ENCODE results near the gene ZFHX3. TPM values are rescaled to one million over a fixed set of nuclear protein-coding genes. Genes with fewer than 3 reads are reported as not detected.

Gene ZFHX3
- polyA plus RNA-seq, 1 donor (not counting 4 experiments of a cell fraction or from before 2014, with no cell fraction given) = 1.2 TPM

DNA sequence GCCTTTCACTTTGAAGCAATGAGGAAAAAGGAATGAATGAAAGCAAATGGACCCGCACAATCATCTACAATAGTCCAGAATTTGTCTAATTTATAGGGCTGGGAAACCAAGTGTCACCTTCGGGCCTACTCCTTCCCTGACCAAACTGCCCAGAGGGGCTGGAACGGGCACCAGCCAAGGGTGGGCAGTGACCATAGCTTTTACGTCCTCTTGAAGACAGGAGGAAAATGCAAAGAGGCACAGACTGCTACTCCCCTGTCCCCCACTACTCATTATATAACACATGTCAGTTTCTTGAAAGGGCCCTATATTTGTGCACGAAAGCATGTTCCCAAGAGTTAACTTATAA, 122.3 kb downstream of the ZFHX3 start:
- no peaks in the 10 kb centered on the region for H3K9me3 ChIP-seq (ENCODE audit: control insufficient read depth, low read depth, low read length)
- H4K20me1 ChIP-seq (ENCODE audit: control insufficient read depth, extremely low read depth, insufficient read depth, low read length) = peaks cover 20% of the 10 kb centered on the region
- H3K27ac ChIP-seq (ENCODE audit: control insufficient read depth, insufficient read depth, low read length) = no peak overlapping the region
- H3K27me3 ChIP-seq (ENCODE audit: control insufficient read depth, extremely low read depth, insufficient read depth, low read length) = peaks cover 25% of the 10 kb centered on the region
- DNase-seq (ENCODE audit: low read depth, low spot score) (no peak), FAIRE-seq (no peak)
- H3K9ac ChIP-seq (ENCODE audit: control insufficient read depth, extremely low read depth, insufficient read depth, low read length) = no peak overlapping the region
- H3K4me2 ChIP-seq (ENCODE audit: control insufficient read depth, extremely low read depth, insufficient read depth, low read depth, low read length) = no peak overlapping the region
- H3K4me3 ChIP-seq (ENCODE audit: control insufficient read depth in 2 of 3, extremely low read depth in 1 of 3, insufficient read depth in 2 of 3, low read depth in 1 of 3, low read length in 3 of 3) = no peak overlapping the region
- TF ChIP-seq, protein P1, sequence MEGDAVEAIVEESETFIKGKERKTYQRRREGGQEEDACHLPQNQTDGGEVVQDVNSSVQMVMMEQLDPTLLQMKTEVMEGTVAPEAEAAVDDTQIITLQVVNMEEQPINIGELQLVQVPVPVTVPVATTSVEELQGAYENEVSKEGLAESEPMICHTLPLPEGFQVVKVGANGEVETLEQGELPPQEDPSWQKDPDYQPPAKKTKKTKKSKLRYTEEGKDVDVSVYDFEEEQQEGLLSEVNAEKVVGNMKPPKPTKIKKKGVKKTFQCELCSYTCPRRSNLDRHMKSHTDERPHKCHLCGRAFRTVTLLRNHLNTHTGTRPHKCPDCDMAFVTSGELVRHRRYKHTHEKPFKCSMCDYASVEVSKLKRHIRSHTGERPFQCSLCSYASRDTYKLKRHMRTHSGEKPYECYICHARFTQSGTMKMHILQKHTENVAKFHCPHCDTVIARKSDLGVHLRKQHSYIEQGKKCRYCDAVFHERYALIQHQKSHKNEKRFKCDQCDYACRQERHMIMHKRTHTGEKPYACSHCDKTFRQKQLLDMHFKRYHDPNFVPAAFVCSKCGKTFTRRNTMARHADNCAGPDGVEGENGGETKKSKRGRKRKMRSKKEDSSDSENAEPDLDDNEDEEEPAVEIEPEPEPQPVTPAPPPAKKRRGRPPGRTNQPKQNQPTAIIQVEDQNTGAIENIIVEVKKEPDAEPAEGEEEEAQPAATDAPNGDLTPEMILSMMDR (optimal IDR thresholded peaks at IDR 0.05 in 1 of 3, IDR thresholded peaks at IDR 0.05 in 1 of 3, conservative IDR thresholded peaks at IDR 0.05 in 1 of 3; ENCODE audit: extremely low read depth in 1 of 3, insufficient read depth in 2 of 3, low read length in 3 of 3) = no peak
- TF ChIP-seq EZH2 (IDR thresholded peaks at IDR 0.05; ENCODE audit: low read length) = no peak
- H3K4me1 ChIP-seq (ENCODE audit: control insufficient read depth, extremely low read depth, insufficient read depth, low read length) = peaks cover 7% of the 10 kb centered on the region
- no peaks in the 10 kb centered on the region for H3K36me3 ChIP-seq (ENCODE audit: control insufficient read depth in 2 of 2, extremely low read depth in 1 of 2, insufficient read depth in 2 of 2, low read length in 2 of 2)
- no peaks in the 10 kb centered on the region for H3K9me1 ChIP-seq (ENCODE audit: control insufficient read depth, extremely low read depth, insufficient read depth, low read length)
- no peak overlapping the region for H2AFZ ChIP-seq (ENCODE audit: control insufficient read depth, low read length)
- dilution Hi-C loops (cut with MboI; ENCODE audit: extremely low pct_ligation_motif_present, low sequenced_read_pairs) = no loop called here
- no peaks in the 10 kb centered on the region for H3K79me2 ChIP-seq (ENCODE audit: control insufficient read depth, insufficient read depth, low read length)

DNA sequence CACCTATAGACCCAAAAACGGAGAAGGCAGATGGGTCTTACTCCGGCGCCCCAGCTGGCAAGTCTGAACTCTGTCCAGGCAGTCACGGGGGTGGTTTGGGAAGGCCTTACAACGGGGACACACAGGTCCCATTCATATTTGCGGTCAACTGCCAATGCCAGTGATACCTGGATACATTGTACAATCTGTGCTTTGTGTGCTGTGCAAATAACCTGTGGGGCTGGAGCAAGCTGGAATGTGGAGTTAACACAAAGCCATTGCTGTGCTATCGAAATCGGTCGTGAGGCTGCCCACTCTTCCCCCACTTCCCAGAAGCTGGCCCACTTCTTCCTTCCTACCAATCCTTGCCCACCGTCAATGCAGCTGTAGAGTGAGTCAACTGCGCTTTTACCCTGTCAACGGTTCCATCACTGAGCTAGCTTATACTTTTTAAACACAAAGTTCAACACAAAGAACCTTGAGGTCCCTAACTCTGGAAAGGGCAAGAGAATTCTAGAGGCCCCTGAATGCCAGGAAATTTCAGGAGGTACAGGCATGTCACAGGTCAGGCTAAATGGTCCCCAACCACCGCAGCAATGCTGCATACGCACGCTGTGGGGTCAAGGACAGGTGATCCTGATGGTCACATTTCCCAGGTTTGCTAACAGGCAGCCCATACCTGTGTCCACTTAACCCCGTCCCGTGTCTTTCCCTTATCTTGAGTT, 122.8 kb downstream of the ZFHX3 start:
- H3K4me1 ChIP-seq (ENCODE audit: control insufficient read depth, extremely low read depth, insufficient read depth, low read length) = peaks cover 7% of the 10 kb centered on the region
- no peak for FAIRE-seq
- H3K4me3 ChIP-seq (ENCODE audit: control insufficient read depth in 2 of 3, extremely low read depth in 1 of 3, insufficient read depth in 2 of 3, low read depth in 1 of 3, low read length in 3 of 3) = no peak overlapping the region
- peaks cover 20% of the 10 kb centered on the region for H4K20me1 ChIP-seq (ENCODE audit: control insufficient read depth, extremely low read depth, insufficient read depth, low read length)
- H2AFZ ChIP-seq (ENCODE audit: control insufficient read depth, low read length) = no peak overlapping the region
- no peak for DNase-seq (ENCODE audit: low read depth, low spot score)
- no peak overlapping the region for H3K4me2 ChIP-seq (ENCODE audit: control insufficient read depth, extremely low read depth, insufficient read depth, low read depth, low read length)
- no peaks in the 10 kb centered on the region for H3K9me3 ChIP-seq (ENCODE audit: control insufficient read depth, low read depth, low read length)
- no peak overlapping the region for H3K27ac ChIP-seq (ENCODE audit: control insufficient read depth, insufficient read depth, low read length)
- dilution Hi-C loops (cut with MboI; ENCODE audit: extremely low pct_ligation_motif_present, low sequenced_read_pairs) = no loop called here
- no peaks in the 10 kb centered on the region for H3K36me3 ChIP-seq (ENCODE audit: control insufficient read depth in 2 of 2, extremely low read depth in 1 of 2, insufficient read depth in 2 of 2, low read length in 2 of 2)
- H3K79me2 ChIP-seq (ENCODE audit: control insufficient read depth, insufficient read depth, low read length) = no peaks in the 10 kb centered on the region
- no peak overlapping the region for H3K9ac ChIP-seq (ENCODE audit: control insufficient read depth, extremely low read depth, insufficient read depth, low read length)
- H3K27me3 ChIP-seq (ENCODE audit: control insufficient read depth, extremely low read depth, insufficient read depth, low read length) = peaks cover 25% of the 10 kb centered on the region
- TF ChIP-seq, protein P1 (optimal IDR thresholded peaks at IDR 0.05 in 1 of 3, IDR thresholded peaks at IDR 0.05 in 1 of 3, conservative IDR thresholded peaks at IDR 0.05 in 1 of 3; ENCODE audit: extremely low read depth in 1 of 3, insufficient read depth in 2 of 3, low read length in 3 of 3) = no peak
- no peak for TF ChIP-seq EZH2 (IDR thresholded peaks at IDR 0.05; ENCODE audit: low read length)
- no peaks in the 10 kb centered on the region for H3K9me1 ChIP-seq (ENCODE audit: control insufficient read depth, extremely low read depth, insufficient read depth, low read length)
